Activated CD4-positive, alpha-beta T cell treated with anti-CD3 and anti-CD28 coated beads, Interleukin-2, amount 50 U/mL, for 1 hour (primary cell): ENCODE results near the gene TSPAN33.

Experiments used
- DNase-seq: peaks from one replicate; pipeline ENCODE4 v3.0.0-alpha.2; 2020

Gene TSPAN33

DNA sequence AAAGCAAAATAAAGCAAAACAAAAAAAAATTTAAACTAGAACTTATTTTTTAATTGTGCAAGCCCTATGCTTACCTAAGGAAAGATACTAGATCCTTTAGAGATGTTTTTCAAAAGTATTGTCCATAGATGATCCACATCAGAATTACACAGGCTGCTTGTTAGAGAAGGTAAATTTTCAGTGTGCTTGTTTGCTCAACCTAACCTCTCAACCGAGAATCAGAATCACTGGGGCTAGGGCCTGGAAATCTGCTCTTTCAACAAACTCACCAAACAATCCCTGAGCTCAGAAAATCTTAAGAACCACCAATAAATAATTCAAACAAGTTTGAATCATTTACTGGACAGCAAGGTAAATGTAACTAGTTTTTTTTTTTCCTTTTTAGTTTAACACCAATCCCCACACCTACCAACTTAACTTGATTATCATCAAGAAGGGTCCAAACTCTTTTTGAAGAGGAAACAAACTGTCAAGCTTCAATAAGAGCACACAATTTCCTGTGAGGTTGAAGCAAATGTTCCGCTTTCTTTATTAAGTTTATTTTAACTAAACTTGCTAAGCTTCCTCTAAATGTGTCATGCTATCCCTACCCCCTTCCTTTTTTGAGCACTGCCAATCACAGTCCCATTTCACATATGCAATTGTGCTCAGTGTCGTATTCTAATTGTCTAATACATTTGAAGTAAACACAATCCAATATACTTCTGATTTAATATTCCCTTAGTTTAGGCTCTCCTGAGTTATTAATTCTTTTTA lies 7.4 kb upstream of the TSPAN33 start:
- DNase-seq, result no peak

DNA sequence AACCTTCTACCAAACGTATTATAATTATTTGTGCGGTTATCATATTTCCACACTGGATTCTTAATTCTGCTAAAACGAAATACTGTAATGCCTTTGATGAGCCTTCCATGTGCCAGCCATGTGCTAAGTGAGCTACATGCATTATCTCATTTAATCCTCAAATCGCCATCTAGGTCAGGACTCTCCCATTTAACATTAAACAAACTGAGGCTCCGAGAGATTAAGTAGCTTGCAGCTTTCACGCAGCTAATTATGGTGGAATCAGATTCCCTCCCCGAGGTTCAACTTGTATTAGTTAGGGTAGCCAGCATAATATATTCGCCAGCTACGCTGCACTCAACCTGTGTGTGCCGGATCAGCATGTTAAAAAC lies 798 bp upstream of the TSPAN33 start:
- no peak for DNase-seq

DNA sequence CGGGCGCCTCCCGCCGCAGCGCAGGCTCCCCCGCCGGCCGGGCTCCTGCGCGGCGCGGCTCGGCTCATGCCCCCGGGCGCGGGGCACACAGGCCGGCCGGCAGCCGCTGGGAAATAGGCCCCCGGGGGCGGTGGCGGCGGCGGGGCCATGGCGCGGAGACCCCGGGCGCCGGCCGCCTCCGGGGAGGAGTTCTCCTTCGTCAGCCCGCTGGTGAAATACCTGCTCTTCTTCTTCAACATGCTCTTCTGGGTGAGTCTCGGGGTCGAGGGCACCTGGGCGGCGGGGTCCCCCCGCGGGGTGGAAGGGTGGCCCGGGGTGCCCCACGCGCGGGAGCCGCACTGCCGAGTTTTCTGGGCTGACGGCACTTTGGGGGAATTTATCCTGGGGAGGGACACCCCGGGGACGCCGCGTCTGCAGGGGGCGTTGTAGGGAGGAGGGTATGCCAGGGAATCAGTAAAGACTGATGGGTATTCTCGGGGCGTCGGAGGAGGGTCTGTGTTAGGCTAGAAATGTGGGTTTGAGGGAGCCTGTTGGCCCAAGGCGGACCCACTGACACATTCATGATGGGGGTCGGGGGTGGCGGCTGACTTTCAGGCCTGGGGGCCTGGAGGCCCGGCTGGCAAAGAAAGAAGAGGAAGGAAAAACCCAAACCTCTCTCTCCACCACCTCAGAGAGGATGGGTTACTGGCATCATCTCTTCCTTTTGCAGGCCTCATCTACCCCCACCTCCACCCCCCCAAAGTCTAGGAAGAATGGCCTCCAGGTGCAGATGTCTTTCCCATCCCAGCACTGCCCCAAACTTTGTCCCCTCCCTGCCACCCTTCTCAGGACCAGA lies 544 bp downstream of the TSPAN33 start:
- peak; percentile 18 for DNase-seq

DNA sequence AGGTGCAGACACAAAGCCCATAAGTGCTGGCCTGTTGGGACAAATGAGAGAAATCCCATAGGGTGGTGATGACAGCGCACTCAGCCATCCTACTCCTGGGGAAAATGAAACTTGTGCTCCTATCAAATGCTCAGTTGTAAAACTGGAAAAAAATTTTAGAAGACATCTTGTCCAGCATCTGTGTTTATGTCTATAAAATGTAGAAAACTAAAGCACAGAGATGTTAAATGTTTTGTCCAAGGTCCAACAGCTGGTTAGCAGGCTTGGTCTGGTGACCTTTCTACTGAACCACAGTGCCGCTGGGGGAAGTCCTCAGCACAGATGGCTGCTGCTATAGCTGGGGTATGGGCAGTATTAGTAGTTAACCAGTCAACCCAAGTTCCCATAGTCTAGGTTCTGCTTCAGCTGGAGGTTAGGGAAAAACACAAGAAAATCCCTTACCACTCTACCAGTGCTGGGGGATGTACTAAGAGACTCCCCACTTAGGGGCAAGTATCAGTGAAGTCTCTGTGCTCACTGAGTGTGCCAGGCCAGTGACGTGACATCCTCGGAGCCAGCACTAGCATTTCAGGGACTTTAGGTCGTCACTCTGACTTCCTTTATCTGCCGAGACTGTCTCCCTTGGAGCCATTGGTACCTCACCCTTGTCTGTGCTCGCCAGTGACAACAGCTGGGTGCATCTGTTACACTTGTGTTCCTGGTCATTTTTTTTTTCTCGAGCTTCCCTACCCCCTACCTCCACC lies 1.9 kb downstream of the TSPAN33 start:
- no peak for DNase-seq

DNA sequence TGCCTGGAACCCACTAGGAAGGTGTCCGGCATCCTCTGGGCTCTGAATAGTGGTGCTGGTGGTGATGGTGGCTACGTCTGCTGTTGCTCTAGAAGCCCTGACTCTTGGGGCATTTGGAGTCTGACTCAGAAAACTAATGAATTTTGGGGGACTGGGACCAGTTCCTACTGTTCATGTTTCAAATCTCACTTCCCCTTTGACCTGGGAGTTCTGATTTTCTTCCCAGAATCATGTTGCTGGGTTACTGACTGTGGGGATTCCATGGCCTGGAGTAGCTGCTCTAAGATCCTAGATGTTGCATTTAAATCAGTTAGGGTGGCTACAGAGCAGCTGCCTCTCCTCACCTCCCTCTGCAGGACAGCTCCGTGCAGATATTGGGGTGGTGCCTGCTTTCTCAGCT lies 3.2 kb downstream of the TSPAN33 start:
- DNase-seq, result no peak

DNA sequence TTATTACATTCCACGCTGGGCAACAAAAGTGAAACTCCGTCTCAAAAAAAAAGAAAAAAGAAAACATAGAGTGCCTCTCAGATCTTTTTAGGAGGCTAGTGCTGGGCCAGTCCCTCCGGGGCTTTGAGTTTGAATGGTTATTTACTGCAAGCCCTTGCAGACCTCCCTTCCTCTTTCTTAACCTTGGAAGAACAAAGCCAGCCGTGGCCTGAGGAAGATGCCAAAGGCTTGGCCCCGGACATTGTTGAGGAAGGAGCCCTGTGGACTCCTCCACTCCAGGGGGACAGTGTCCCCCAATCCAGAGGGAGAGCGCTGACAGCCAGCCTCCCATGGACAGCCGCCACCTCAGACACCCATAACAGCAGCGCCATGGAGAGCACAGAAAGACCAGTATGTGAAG lies 5.0 kb downstream of the TSPAN33 start:
- DNase-seq, result no peak

DNA sequence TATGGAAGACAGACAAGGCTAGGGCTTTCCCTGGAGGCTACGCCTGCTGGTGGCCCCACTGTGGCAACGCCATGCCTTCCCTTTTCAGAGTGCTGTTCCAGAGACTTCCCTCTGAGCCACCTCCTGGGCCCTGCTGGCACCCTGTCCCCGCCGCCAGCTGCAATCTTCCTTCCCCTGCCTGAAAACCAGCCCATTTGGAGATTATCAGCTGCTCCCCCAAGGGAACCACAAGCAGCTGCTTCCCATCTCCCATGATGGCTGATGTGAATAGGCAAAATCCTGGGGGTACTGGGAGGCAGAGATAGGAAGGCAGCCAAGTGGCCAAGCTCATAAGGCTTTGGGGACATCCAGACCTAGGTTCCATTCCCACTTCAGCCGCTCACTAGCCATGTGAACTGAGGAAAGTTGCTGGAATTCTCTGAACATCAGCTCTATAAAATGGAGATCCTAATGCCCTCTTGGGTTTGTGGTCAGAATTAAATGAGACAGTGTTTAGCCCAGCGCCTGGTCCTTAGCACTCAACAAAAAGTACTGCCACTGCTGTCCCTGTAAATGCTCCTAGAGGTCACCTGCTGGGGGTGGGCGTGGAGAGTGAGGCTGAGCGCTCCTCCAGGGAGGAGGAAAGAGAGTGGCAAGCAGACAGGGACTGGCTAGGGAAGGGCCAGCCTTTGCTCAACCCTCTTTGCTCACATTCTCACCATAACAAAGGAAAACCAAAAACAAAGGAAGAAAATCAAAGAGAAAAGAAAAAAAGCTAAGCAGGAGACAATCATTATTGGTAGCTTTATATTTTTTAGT lies 5.9 kb downstream of the TSPAN33 start:
- DNase-seq, result no peak

DNA sequence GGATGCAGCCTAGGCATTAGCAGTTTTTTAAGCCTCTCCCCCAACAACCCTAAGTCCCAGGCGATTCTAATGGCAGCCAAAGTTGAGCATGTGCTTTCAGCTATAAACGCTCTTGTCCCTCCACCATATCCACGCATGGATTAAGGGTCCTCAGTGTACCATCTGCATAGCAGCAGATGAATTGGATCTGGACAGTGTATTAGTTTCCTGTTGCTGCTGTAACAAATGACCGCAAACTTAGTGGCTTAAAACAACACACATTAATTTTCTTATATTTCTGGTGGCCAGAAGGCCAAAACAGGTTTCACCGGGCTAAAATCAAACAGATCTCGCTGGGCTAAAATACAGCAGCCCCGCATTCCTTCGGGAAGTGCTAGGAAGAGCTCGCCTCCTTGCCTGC lies 13.1 kb downstream of the TSPAN33 start:
- DNase-seq, result no peak

DNA sequence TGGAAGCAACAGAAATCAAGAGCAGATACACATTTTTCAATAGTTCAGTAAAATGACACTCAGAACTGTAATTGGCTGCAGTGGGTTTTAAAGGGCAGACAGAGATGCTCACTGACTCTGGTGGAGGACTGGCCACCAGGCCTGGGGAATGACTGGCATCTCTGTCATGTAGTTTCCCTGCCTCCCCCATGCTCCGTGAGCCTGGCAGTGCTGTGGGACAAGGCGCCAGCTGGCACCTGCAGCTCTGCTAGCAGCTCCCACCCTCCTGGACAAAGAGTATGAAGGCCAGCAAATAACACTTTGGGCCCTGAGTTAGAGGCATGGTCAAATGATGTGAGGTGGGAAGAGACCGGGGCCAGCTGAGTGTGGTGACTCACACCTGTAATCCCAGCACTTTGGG lies 15.0 kb downstream of the TSPAN33 start:
- no peak for DNase-seq

DNA sequence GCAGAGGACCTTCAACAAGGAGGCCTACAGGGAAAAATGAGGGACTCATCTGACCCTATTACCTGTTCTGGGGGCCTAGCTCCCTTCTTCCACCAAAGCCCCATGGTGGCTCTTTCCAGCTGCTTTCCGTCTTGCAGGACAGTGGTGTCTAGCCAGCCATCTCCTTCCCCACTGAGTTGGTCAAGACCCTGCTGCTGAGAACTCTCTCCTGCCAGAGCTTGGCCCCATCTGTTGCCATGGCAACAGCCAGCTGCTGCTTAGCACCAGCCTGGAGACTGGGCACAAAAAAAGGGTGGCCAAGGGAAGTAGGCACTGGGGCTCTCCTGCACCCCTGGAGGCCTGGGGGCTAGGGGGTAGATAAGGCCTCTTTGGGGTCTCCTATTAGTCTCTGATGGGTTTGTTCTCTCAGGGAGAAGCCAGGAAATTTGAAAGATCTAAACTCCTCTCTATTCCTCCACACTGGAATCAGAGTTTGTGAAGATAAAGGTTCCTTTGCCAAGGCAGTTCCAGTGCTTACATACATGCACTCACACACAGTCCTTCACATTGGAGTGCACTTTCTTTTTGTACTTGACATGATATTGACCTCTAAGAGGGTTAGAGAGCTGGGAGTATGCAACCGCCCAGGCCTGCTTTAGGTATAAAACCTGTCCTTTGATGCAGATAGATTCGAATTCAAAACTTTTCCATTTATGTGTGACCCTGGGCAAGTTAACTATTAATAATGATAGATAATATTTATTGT lies 15.8 kb downstream of the TSPAN33 start:
- no peak for DNase-seq

DNA sequence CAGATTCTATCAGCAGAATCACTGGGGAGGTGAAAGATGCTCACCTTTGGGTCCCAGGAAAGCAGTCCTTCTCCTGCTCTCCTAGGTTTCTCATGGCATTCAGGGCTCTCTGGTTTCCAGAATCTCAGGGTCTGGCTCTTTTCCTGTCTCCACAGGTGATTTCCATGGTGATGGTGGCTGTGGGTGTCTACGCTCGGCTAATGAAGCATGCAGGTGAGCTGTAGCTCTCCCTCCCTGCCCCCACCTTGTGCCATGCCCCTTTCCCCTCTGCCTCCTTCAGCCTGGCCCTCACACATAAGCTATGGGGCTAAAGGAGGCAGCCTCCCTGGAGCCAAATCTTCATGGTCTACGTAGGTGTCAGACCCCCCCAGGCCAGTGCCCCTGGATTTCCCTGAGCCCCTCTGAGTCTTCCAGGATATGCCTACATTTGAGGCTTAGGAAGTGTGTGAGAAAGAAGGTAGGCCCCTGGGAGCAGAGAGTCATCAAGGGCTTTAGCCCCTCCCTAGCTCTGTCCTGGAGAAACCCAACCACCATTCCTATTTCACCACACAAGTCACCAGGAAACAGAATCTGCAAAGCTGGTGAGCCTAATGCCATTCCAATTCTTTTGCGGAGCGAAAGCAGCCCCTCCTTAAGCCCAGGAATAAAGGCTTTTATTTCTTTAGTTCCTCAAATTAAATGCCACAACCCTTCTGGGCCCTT lies 17.2 kb downstream of the TSPAN33 start:
- DNase-seq, result no peak

DNA sequence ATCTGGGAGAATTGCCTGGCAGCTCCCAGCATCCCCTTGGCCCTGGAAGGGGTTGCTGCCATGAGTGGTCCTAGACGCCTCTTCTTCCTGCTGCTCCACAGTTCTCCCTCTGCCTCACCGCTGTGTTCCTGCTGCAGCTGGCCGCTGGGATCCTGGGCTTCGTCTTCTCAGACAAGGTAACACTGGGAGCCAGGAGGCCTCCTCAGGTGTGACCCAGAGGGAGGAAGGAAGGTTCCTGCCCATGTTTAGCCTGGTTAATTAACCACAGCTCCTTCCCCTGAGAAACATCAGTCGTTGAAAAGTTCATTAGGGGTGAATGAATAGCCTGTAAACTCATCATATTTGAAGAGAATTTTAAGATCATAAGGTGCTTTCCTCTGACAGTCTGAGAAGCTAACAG lies 18.2 kb downstream of the TSPAN33 start:
- DNase-seq, result no peak

DNA sequence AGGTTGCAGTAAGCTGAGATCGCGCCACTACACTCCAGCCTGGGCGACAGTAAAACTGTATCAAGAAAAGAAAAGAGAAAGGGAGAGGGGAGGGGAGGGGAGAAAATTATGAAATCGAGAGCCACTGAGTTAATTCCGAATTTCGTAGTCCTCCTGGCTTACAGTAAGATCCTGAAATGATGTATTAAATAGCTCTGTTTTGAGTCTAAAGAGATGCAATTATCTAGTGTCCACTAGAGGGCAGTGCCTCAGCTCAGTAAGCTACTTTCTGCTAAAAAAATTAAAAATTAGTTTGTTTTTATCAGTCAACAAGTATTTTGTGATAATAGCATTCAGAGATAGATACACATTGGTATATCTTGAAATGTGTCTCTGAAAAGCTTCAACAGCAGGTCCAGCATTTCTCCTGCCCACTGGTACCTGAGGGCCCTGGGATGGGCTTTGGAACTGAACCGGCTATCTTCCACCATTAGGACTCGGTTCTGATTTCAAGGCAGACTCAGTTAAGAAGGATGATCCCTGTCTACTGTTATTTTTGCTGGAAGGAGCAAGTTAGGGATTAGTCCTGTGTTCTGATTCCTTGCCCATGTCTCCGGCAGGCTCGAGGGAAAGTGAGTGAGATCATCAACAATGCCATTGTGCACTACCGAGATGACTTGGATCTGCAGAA lies 19.5 kb downstream of the TSPAN33 start:
- no peak for DNase-seq

DNA sequence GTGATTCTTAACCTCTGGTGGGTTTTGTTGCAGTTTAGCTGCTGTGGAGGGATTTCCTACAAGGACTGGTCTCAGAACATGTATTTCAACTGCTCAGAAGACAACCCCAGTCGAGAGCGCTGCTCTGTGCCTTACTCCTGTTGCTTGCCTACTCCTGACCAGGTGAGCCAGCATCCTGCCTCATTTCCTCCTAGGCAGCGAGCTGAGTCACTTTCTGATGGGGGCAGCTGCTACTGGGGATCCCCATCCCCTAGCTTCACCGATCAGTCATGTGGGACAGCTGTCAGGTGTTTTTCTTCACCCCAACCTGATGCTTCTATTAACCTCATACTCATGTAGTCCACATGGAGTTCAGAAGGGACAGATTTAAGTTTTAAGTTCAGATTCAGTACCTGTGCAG lies 22.2 kb downstream of the TSPAN33 start:
- DNase-seq, result no peak

DNA sequence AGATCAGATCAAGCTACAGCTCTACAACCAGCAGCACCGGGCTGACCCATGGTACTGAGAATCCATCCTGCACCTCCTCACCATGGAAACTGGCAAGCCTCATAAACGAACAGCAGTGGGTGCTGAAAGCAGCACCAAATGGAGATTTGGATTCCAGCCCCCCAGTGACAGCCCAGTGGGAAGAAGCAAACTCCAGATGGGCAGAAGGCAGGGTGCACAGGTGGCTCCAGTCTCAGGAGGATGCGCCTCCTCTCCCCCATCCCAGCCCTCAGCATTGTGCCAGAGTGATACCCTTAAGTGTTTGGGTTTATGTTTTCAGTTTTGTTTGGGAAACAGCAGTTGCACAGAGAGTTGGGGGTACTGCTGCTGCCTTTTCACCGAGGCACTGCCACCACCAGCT lies 23.3 kb downstream of the TSPAN33 start:
- no peak for DNase-seq

DNA sequence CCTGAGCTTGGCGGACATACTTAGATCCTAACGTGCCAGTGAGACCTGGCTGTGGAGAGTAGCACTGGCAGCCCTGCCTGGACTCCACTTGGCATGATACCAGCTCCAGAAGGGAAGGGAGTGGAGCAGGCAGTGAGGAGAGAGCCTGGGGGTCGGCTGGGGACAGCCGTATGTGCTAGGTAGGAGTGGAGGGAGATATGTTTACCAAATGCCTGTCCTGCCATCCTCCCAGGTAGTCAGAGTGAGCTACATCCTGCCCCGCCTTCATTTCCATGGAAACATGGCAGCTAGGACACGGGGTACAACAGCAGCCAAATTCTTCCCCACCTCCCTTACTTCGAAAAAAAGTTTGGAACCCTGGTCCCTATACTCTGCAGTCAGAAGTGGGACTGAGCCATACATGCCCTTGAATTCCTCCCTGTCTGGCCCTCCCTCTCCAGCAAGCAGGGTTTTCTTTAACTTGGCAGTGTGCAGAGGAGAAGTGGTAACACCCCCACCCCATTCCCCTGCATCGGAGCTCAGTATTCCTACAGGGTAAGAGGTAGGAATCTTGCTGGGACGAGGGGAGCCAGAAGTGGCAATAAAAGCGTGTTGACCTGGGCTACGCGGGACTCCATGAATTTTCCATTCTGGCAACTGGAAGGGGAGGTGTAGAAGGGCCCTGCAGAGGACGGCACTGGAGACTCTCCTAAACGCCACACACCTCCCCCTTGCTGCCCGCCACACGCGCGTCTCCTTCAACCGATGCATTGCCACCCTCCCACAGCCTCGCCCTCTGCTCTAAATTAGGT lies 23.9 kb downstream of the TSPAN33 start:
- DNase-seq, result no peak

DNA sequence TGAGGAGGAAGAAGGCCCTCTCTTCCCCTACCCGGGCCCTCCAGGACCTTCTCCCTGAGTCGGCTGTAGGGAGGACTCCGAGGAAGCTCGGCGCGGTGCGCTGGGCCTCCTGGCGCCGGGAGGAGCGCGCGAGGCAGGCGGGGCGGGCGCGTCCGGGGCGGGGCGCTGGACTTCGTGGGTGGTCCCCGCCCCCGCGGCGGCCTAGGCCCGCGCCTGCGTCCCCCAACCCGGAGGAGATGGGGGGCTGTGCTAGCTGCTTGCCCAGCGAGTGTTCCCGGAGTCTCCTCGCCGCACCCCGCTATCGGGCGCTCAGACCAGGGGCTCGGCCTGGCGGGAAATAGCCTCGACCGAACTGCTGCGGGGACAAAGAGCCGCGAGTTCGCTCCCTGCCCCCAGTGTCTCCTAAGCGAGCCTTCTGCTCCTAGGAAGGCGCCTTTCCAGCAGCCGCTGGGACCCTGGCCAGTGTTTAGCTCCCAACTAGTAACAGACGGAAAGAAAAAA lies 24.7 kb downstream of the TSPAN33 start:
- DNase-seq, result peak; percentile 9

DNA sequence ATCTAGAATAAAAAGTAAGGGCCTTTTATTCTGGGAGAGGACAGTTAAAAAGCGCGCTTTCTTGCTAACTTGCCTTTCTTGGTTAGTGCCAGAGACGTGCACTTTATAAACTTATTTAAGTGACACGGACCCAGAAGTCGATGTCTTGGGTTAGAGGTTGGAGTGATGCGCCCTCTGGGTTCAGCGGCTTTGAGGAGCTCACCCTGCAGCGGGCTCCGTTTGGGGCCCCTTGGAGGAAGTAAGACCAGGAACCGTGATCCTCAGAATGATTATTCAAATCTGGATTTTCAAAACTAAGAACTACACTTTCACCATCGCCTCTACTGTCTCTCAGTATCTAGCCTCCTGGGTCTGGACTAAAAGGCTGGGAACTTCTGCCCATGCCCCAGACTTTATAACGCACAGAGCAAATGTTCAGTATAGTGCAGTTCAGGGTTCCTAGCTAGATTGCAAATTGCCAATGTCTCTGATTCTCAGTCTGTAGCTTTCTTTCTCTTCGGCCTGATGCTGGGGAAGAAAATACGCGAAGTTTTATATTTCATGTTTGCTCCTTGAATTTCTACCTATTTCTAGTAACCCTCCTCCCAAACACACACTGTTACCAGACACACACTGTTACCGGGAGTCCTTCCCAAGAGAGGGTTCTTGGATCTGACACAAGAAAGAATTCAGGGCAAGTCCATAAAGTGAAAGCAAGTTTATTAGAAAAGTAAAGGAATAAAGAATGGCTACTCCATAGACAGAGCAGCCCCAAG lies 25.4 kb downstream of the TSPAN33 start:
- no peak for DNase-seq

DNA sequence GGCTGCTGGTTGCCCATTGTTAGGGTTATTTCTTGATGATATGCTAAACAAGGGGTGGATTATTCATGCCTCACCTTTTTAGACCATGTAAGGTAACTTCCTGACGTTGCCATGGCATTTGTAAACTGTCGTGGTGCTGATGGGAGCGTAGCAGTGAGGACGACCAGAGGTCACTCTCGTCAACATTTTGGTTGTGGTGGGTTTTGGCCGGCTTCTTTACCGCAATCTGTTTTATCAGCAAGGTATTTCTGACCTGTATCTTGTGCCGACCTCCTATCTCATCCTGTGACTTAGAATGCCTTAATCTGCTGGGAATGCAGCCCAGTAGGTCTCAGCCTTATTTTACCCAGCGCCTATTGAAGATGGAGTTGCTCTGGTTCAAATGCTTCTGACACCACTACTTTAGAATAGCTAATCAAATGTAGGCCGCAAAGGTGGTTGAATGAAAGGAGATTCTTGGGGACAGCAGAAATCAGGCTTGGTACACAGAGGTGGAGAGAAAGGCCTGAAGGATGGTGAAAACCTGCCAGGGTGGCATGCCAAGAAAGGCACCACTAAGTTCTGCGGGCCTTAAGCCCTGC lies 26.0 kb downstream of the TSPAN33 start:
- no peak for DNase-seq
